HG03442 (cell line): ENCODE measurements around the gene NDUFS6.

Experiments used
- ATAC-seq: cut with Tn5 transposase; IDR thresholded peaks from one replicate; pipeline ENCODE4 v1.9.1; 2021; ENCODE audit warnings: mild to moderate bottlenecking, moderate library complexity; ENCODE audit not compliant: unreplicated experiment

Gene NDUFS6

GRCh38 chr5:1845696-1846095 is 44.5 kb downstream of the NDUFS6 start:
- ATAC-seq, result no peak

DNA sequence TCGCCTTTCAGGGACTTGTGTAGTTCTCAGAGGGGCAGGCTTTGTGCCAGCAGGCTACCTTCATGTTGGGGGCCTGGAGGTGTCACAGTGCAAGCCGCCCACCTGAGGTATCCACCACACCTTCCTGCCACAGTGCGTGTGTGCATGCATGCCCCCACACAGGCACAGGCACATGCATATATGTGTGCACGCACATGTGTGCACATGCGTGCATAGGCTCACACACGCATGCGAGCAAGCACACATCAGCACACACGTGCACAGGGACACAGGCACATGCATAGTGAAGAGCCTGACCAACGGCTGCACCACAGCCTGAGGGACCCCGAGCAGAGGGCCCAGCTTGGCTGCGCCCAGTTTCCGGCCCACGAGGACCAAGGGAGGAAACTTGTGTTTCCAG is 45.4 kb downstream of the NDUFS6 start:
- no peak for ATAC-seq

DNA sequence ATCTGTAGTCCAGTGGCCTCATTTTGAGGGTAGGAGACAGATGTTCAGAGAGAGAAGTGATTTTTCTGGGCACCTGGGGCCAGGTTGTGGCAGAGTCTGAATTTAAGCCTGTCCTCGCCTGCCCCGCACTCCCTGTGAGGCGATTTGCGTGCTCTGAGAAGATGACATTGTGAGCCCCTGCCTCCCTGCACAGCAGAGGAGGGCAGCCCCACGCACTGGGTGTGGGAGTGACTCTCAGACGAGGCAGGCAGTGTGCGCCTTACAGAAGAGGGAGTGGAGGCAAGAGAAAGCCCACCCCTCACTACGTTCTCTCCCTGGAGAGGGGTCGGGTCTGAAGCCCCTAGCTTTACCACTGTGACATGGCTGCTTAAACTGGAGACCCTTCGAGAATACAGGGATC is 45.8 kb downstream of the NDUFS6 start:
- no peak for ATAC-seq

- no peak for ATAC-seq
These were observed 46.4 kb downstream of the NDUFS6 start for GRCh38 chr5:1847611-1848010.

DNA sequence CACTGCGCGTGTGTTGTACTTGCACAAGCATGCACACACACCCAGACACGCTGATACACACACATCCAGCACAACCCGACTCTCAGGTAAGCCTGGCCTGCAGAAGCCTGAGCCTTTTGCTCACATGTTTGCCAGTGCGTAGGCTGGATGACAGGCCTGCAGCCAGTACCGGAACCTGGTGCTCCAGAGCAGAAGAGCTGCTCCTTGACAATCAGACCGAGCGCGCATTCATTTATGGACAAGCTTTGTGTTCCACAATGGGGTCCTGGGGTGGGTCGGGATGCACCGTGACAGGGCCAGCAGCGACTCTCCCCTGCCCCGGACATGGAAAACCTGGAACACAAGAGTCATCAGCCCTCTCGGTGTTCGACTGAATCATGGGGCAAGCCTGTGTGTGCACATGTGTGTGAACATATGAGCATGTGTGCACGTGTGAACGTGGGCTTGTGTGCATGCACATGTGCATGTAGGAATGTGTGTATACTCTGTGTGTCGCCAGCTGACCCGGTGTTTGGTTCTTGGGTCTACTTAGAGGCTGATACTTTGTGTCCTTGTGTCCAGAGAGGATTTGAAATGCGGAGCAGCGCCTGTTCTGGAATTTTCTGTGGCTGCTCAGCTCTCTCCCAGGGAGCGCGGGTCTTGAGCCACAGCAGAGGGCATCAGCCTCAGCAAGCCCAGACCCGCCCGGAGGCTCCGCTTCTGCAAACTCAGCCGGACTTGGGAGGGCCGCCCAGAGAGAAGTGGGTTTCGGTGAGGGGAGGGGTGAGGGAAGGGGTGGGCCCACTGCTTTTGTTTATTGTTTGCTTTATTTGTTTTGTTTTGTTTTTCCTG is 49.3 kb downstream of the NDUFS6 start:
- no peak for ATAC-seq

DNA sequence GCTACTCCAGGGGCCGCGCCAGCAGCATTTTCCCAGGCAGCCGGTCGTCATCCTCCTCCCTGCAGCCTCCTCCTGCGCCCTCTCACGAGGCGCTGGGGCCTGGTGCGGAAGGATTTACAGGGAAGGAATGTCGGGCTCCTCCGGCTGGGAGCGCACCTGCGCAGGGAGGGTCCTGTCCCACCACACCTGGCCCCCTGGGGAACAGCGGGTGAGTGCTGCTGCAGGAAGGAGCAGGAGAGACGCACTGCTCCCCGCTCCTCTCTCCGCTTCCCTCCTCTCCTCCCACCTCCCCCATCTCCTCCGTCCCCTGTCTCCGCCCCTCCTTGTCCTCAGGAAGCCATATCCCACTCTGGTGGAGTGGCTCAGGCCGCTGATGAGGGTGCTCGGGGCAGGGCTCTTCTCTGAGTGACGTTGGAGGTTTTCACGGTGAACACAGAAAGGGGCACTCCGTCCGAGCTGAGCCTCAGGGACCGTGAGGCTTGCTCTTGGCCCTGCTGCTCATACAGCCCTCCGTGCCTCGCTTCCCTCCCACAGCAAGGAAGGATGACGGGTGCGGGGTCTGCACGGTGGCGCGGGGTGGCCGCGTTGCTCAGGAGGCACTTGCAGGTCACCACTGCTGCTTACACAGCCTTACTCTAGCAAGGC is 50.2 kb downstream of the NDUFS6 start:
- ATAC-seq, result no peak

DNA sequence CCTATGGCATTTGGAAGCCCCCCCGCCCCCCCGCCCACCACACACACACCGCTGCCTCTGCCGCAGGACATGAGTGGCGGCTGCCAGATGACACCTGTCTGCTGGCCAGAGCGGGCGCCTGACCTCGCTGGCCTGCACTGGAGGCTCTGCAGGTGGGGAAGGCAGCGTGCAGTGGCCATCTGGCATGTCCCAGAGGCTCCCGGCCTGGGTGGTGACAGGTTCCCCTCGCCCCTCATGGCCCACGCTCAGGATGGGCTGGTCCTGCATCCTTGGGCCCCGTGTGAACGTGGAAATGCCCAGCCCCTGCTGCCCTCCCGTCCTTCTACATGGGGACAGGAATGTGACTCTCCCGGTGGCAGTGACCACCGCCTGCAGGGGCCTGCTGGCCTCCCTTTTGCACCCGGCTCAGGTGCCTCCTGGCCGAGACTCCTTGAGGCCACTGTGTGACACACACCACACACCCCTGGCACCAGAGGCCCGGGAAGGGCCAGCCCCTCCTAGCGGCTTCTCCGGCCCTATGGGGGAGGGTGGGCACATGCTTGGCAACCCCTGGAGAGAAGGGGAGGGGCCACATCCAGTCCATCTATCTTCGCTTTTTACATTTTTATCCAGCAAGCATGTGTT is 51.2 kb downstream of the NDUFS6 start:
- no peak for ATAC-seq

DNA sequence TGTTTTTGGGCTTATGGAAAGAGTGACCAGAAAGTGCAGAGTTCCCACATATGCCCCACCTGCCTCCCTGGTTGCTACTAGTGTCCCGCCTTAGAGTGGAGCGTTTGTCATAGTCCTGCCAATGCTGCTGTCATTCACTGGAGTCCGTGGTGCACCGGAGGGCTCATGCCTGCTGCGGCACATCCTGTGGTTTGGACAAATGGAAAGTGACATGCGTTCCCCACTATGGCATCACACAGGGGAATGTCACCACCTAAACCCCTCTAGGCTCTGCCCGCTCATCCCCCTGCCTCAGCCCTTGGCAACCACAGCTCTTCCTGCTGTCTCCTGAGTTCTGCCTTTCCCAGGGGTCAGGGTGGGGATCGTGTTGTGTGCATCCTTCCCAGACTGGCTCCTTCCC is 52.3 kb downstream of the NDUFS6 start:
- no peak for ATAC-seq

- ATAC-seq, result no peak
These were observed 53.9 kb downstream of the NDUFS6 start for GRCh38 chr5:1855075-1855474.

- ATAC-seq, result no peak
These were observed 54.4 kb downstream of the NDUFS6 start for GRCh38 chr5:1855596-1855995.

- no peak for ATAC-seq
These were observed 55.5 kb downstream of the NDUFS6 start for GRCh38 chr5:1856596-1857255.

- ATAC-seq, result no peak
These were observed 56.0 kb downstream of the NDUFS6 start for GRCh38 chr5:1857256-1857600.

DNA sequence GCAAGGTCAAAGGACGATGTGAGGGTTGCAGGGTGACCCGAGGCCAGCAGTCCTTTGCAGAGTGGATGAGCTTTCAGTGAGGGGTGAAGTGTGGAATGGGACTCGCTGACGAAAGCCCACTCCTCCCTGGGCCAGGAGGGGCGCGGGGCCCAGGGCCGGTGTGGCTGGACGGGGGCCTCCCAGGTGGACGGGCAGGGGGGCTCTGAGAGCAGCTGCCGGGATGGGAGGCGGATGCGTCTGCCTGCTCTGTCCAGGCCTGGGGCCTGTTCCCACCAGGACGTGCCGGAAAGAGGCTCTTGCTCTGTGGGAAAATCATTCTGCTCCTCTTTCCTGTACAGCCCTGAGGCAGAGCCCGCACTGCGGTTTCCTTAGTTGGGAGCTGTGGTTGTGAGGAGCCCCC is 57.2 kb downstream of the NDUFS6 start:
- ATAC-seq, result no peak

- no peak for ATAC-seq
These were observed 57.9 kb downstream of the NDUFS6 start for GRCh38 chr5:1859099-1859498.

- ATAC-seq, result no peak
These were observed 58.9 kb downstream of the NDUFS6 start for GRCh38 chr5:1860021-1860610.

GRCh38 chr5:1860949-1861348 is 59.7 kb downstream of the NDUFS6 start:
- ATAC-seq, result no peak

- no peak for ATAC-seq
These were observed 63.8 kb downstream of the NDUFS6 start for GRCh38 chr5:1864896-1865440.

GRCh38 chr5:1865486-1865885 is 64.3 kb downstream of the NDUFS6 start:
- ATAC-seq, result no peak
